ENCODE results near the gene SF3B3. TPM values are rescaled to one million over a fixed set of nuclear protein-coding genes. Genes with fewer than 3 reads are reported as not detected.
A peak's percentile ranks its signal among the peaks of the same experiment; 100 is the strongest.

Gene SF3B3
- total RNA-seq: 100 to 1,000 TPM; 202 to 291 (median 264) TPM
- total RNA-seq (2013): 211 TPM
- 169 to 592 (median 259) reads per million in 29 experiments for total RNA-seq

DNA sequence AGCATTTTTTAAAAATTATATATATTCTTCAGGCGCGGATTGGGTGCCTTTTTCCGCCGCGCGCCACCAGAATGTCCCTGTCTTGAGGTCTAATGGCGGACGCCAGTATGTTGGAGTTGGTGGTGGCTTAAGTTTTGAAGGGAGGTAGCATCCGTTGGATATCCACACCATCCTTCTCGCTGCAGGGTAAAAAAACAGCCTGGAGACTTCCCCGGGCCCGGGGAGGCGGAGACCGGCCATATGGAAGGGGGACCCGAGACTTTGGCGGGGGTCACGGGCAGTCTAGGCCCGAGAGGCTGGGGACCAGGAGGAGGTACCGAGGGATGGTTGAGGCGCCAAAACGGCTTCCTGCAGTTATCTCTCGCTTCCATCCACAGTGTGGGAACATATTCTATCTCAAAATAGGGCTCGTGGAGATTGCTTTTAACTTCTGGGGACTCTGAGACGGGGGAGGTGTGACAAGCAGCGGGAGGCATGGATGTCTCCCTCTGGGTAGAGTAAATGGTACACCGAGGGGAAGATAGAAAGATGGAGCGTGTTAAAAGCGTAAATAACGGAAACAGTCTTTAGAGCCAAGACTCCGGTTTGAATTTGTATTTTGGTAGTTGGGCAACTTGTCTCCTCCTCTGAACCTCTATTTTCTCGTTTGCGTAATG lies at the start of gene SF3B3:
SF3B3 (plus strand) TSS at position 74 of the 656 bp plus-strand sequence. CDS start 2,841 bp downstream, outside the sequence.
- H3K27me3 ChIP-seq (replicated peaks in 1 of 2; ENCODE audit: control insufficient read depth in 2 of 2, extremely low read depth in 1 of 2, insufficient read depth in 2 of 2, low read length in 1 of 2): no peaks in the 10 kb centered on the region
- H3K36me3 ChIP-seq (ENCODE audit: control insufficient read depth in 2 of 2, extremely low read depth in 1 of 2, insufficient read depth in 1 of 2, low read length in 1 of 2): peaks cover 4 to 23% of the 10 kb centered on the region in 2 donors
- no peaks in the 10 kb centered on the region for H3K27me3 Mint-ChIP-seq
- peak within 1 kb of the TSS; percentile 97 to 98 (median 97) for H3K4me3 Mint-ChIP-seq
- H3K9me3 ChIP-seq: no peaks in the 10 kb centered on the region
- H3K36me3 Mint-ChIP-seq: peaks cover 23% of the 10 kb centered on the region
- peaks cover 60 to 67% (median 66%) of the 10 kb centered on the region in 3 donors for H3K4me1 Mint-ChIP-seq
- peak within 1 kb of the TSS; percentile 97 for H3K27ac ChIP-seq (ENCODE audit: low read length)
- peaks cover 24 to 66% of the 10 kb centered on the region in 2 experiments for H3K4me1 ChIP-seq (ENCODE audit: control insufficient read depth in 1 of 2, extremely low read depth in 1 of 2, insufficient read depth in 2 of 2, low read length in 2 of 2)
- WGBS (ENCODE audit: insufficient coverage): 0% methylated on average over 22 of the region's 32 CpGs
- peak in 32 of 35 experiments; percentile 55 to 85 (median 71) for DNase-seq
- peak within 1 kb of the TSS; percentile 84 to 95 for H3K4me3 ChIP-seq (ENCODE audit: control insufficient read depth in 1 of 2, extremely low read depth in 1 of 2, low read length in 1 of 2)
- ATAC-seq (replicated peaks in 1 of 4): peak; percentile 71 to 77 (median 72)
- ChIA-PET CTCF (interaction anchor here (0.8 to 1.8 kb wide), 7 partner anchors 10 to 247 kb away, joined by 3 to 8 read pairs (median 4); no protein-coding TSS in a partner anchor), POLR2A (interaction anchor here (0.7 to 1.7 kb wide), 3 partner anchors 15 to 177 kb away, joined by 3 to 10 read pairs (median 5); partner anchors contain the start of gene DDX19A (in 1 of the 2))
- peak within 1 kb of the TSS; percentile 99 for H3K27ac Mint-ChIP-seq
- H3K9me3 Mint-ChIP-seq: no peaks in the 10 kb centered on the region

DNA sequence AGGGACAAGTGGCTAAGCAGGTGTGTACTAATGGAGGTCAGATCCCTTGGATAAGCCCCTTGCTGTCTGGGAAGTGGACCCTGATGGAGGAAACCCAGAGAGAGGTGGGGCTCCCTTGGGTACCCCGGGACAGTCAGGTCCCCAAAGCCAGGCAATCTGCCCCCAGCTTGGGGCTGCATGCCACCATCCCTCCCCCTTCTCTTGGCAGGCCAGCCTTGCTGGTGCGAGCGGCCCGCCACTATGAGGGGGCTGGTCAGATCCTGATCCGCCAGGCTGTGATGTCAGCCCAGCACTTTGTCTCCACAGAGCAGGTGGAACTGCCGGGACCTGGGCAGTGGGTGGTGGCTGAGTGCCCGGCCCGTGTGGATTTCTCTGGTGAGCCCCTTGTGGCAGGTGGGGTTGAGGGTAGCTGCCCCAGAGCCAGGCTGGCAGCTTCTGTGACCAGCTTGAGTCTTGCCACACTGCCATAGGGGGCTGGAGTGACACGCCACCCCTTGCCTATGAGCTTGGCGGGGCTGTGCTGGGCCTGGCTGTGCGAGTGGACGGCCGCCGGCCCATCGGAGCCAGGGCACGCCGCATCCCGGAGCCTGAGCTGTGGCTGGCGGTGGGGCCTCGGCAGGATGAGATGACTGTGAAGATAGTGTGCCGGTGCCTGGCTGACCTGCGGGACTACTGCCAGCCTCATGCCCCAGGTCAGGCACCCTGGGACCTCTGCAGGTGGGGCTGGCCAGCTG lies 49.1 kb upstream of the SF3B3 start:
- POLR2A ChIA-PET: no interaction called here
- Histone ChIP-seq H3K4me1 (ENCODE audit: control insufficient read depth in 1 of 2, extremely low read depth in 1 of 2, insufficient read depth in 2 of 2, low read length in 2 of 2) (peaks cover 0 to 11% of the 10 kb centered on the region in 2 experiments), H3K36me3 (ENCODE audit: control insufficient read depth in 2 of 2, extremely low read depth in 1 of 2, insufficient read depth in 1 of 2, low read length in 1 of 2) (peaks cover 31 to 34% of the 10 kb centered on the region in 2 donors), H3K9me3 (no peaks in the 10 kb centered on the region), H3K4me3 (ENCODE audit: control insufficient read depth in 1 of 2, extremely low read depth in 1 of 2, low read length in 1 of 2) (no peak overlapping the region), H3K27me3 (replicated peaks in 1 of 2; ENCODE audit: control insufficient read depth in 2 of 2, extremely low read depth in 1 of 2, insufficient read depth in 2 of 2, low read length in 1 of 2) (no peaks in the 10 kb centered on the region), H3K27ac (ENCODE audit: low read length) (no peak overlapping the region)
- Mint-ChIP-seq H3K27ac (no peak overlapping the region), H3K36me3 (peaks cover 5% of the 10 kb centered on the region), H3K9me3 (no peaks in the 10 kb centered on the region), H3K4me1 (peaks cover 0 to 6% (median 2%) of the 10 kb centered on the region in 3 donors), H3K4me3 (no peak overlapping the region), H3K27me3 (no peaks in the 10 kb centered on the region)
- no peak for ATAC-seq (replicated peaks in 1 of 4)
- CTCF ChIA-PET: interaction anchor here in 1 of 2 donors (0.5 kb wide), 1 partner anchor 48 kb away, joined by 4 read pairs; no protein-coding TSS in a partner anchor
- WGBS (ENCODE audit: insufficient coverage): 99% methylated on average over 20 of the region's 22 CpGs
- no peak for DNase-seq

DNA sequence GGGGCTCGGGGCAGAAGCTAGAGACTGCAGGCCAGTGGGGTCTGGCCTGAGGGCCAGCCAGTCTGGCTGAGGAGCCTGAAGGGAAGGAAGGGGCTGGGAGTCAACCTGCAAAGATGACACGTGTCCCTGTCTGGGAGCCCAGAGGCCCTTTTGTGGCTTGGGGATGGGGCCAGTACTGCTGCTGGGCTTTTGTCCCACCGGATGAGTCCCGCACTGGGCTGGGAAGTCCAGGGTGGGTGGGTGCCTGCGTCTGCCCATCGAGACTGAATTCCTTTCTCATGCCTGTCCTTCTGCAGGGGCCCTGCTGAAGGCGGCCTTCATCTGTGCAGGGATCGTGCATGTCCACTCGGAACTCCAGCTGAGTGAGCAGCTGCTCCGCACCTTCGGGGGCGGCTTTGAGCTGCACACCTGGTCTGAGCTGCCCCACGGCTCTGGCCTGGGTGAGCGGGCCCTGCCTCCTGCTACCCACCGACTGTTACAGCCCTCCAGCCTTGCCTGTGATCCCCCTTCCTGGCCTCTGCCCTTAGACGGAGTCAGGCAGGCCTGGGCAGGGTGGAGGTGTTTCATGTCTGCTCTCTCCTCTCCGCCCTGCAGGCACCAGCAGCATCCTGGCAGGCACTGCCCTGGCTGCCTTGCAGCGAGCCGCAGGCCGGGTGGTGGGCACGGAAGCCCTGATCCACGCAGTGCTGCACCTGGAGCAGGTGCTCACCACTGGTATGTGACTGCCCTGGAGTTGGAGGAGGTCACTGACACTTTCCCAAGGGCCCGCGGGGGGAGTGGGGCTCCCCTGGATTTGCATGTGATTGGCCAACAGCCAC lies 48.4 kb upstream of the SF3B3 start:
- H3K27ac ChIP-seq (ENCODE audit: low read length): no peak overlapping the region
- no peak overlapping the region for H3K4me3 ChIP-seq (ENCODE audit: control insufficient read depth in 1 of 2, extremely low read depth in 1 of 2, low read length in 1 of 2)
- ATAC-seq (replicated peaks in 1 of 4): no peak
- no peaks in the 10 kb centered on the region for H3K9me3 ChIP-seq
- no peaks in the 10 kb centered on the region for H3K27me3 Mint-ChIP-seq
- POLR2A ChIA-PET: no interaction called here
- no peak overlapping the region for H3K4me3 Mint-ChIP-seq
- H3K4me1 Mint-ChIP-seq: peaks cover 0 to 6% (median 2%) of the 10 kb centered on the region in 3 donors
- no peaks in the 10 kb centered on the region for H3K27me3 ChIP-seq (replicated peaks in 1 of 2; ENCODE audit: control insufficient read depth in 2 of 2, extremely low read depth in 1 of 2, insufficient read depth in 2 of 2, low read length in 1 of 2)
- WGBS (ENCODE audit: insufficient coverage): 95% methylated on average over 23 of the region's 24 CpGs
- H3K9me3 Mint-ChIP-seq: no peaks in the 10 kb centered on the region
- no peak overlapping the region for H3K27ac Mint-ChIP-seq
- DNase-seq: no peak
- CTCF ChIA-PET: interaction anchor here in 1 of 2 donors (0.5 kb wide), 1 partner anchor 67 kb away, joined by 7 read pairs; no protein-coding TSS in a partner anchor
- peaks cover 0 to 11% of the 10 kb centered on the region in 2 experiments for H3K4me1 ChIP-seq (ENCODE audit: control insufficient read depth in 1 of 2, extremely low read depth in 1 of 2, insufficient read depth in 2 of 2, low read length in 2 of 2)
- H3K36me3 Mint-ChIP-seq: peaks cover 5% of the 10 kb centered on the region
- peaks cover 39 to 42% of the 10 kb centered on the region in 2 donors for H3K36me3 ChIP-seq (ENCODE audit: control insufficient read depth in 2 of 2, extremely low read depth in 1 of 2, insufficient read depth in 1 of 2, low read length in 1 of 2)

DNA sequence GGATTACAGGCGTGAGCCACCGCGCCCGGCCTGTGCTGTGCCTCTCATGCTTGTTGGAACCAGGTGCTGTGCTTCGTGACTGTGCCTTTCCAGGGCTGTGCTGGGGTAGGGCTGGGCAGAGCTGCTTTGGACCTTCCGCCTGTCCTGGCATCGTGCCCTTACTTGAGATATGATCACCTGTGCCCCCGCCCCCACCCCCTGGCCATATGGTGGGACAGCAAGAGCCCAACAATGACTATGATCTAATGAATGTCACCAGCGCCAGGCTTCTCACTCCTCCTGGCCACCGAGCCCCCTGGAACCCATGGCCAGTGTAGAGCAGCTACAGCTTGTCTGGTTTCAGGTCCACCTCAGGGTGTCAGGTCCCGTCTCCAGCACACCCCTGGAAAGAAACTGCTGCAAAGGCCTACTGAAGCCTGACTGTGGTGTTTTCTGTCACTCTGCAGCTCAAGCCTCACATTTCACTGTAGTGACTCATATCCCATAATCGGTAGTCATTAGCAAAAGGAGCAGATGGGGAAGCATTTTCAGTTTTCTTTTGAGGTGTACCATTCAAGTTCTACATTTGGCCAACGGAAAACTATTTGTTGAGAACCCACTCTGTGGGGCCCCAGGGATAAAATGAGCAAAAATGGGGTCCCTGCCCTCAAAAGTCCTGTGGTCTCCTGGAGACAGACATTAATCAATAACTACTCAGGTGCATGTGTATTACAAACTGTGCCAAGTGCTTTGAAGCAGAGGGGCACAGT lies 47.2 kb upstream of the SF3B3 start:
- no peak for ATAC-seq (replicated peaks in 1 of 4)
- Histone ChIP-seq H3K4me3 (ENCODE audit: control insufficient read depth in 1 of 2, extremely low read depth in 1 of 2, low read length in 1 of 2) (no peak overlapping the region), H3K27me3 (replicated peaks in 1 of 2; ENCODE audit: control insufficient read depth in 2 of 2, extremely low read depth in 1 of 2, insufficient read depth in 2 of 2, low read length in 1 of 2) (no peaks in the 10 kb centered on the region), H3K27ac (ENCODE audit: low read length) (no peak overlapping the region), H3K9me3 (no peaks in the 10 kb centered on the region), H3K4me1 (ENCODE audit: control insufficient read depth in 1 of 2, extremely low read depth in 1 of 2, insufficient read depth in 2 of 2, low read length in 2 of 2) (peaks cover 0 to 11% of the 10 kb centered on the region in 2 experiments), H3K36me3 (ENCODE audit: control insufficient read depth in 2 of 2, extremely low read depth in 1 of 2, insufficient read depth in 1 of 2, low read length in 1 of 2) (peaks cover 43 to 53% of the 10 kb centered on the region in 2 donors)
- H3K27ac Mint-ChIP-seq: no peak overlapping the region
- no peak overlapping the region for H3K4me3 Mint-ChIP-seq
- POLR2A ChIA-PET: no interaction called here
- no peak for DNase-seq
- H3K27me3 Mint-ChIP-seq: no peaks in the 10 kb centered on the region
- peaks cover 0 to 6% (median 2%) of the 10 kb centered on the region in 3 donors for H3K4me1 Mint-ChIP-seq
- no peaks in the 10 kb centered on the region for H3K9me3 Mint-ChIP-seq
- CTCF ChIA-PET: no interaction called here
- peaks cover 14% of the 10 kb centered on the region for H3K36me3 Mint-ChIP-seq
- 70% methylated on average over 10 of the region's 13 CpGs for WGBS (ENCODE audit: insufficient coverage)

DNA sequence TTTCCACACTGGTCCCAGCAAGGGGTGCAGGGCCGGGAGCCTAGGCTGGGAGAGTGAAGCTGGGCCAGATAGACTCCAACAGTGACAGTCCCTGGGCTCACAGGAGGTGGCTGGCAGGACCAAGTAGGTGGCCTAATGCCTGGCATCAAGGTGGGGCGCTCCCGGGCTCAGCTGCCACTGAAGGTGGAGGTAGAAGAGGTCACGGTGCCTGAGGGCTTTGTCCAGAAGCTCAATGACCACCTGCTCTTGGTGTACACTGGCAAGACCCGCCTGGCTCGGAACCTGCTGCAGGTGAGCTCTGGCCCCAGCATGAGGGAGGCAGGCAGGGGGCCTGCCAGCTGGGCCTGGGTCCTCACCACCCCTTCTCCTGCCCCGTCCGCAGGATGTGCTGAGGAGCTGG lies 45.4 kb upstream of the SF3B3 start:
- no peak overlapping the region for H3K27ac ChIP-seq (ENCODE audit: low read length)
- no peaks in the 10 kb centered on the region for H3K27me3 ChIP-seq (replicated peaks in 1 of 2; ENCODE audit: control insufficient read depth in 2 of 2, extremely low read depth in 1 of 2, insufficient read depth in 2 of 2, low read length in 1 of 2)
- DNase-seq: no peak
- H3K36me3 ChIP-seq (ENCODE audit: control insufficient read depth in 2 of 2, extremely low read depth in 1 of 2, insufficient read depth in 1 of 2, low read length in 1 of 2): peaks cover 37 to 60% of the 10 kb centered on the region in 2 donors
- no peak overlapping the region for H3K4me3 ChIP-seq (ENCODE audit: control insufficient read depth in 1 of 2, extremely low read depth in 1 of 2, low read length in 1 of 2)
- no peak overlapping the region for H3K4me3 Mint-ChIP-seq
- H3K36me3 Mint-ChIP-seq: peaks cover 24% of the 10 kb centered on the region
- ChIA-PET POLR2A (no interaction called here), CTCF (no interaction called here)
- H3K9me3 ChIP-seq: no peaks in the 10 kb centered on the region
- no peaks in the 10 kb centered on the region for H3K9me3 Mint-ChIP-seq
- H3K27ac Mint-ChIP-seq: peak overlapping the region; percentile 36 to 41
- peaks cover 0 to 11% of the 10 kb centered on the region in 2 experiments for H3K4me1 ChIP-seq (ENCODE audit: control insufficient read depth in 1 of 2, extremely low read depth in 1 of 2, insufficient read depth in 2 of 2, low read length in 2 of 2)
- 92% methylated on average over 8 of the region's 8 CpGs for WGBS (ENCODE audit: insufficient coverage)
- H3K4me1 Mint-ChIP-seq: peaks cover 0 to 6% (median 2%) of the 10 kb centered on the region in 3 donors
- H3K27me3 Mint-ChIP-seq: no peaks in the 10 kb centered on the region
- no peak for ATAC-seq (replicated peaks in 1 of 4)

All from T-cell (primary cell).